Posterior vena cava (tissue), 2 donors: ENCODE results near the gene KCNRG. TPM values are rescaled to one million over a fixed set of nuclear protein-coding genes. Genes with fewer than 3 reads are reported as not detected.
"Not testable (repeated sequence)": the region's sequence is repeated elsewhere in the genome, so short reads cannot be mapped to it uniquely, and the experiment has no call there.

Source experiments
- DNase-seq: peaks from one replicate; pipeline ENCODE4 v3.0.0-alpha.2; 2020; ENCODE audit warnings: low spot score
- intact Hi-C, 2 donors: fragments of 100-400 bp; cut with DNase I; formaldehyde crosslinking; loops; one replicate each; pipeline versions ENCODE4 v1.14.1 to v1.14.2; 2022 to 2023
- long read RNA-seq, 2 donors: library from polyadenylated mRNA; unstranded; transcript quantifications; one replicate each; pipeline ENCODE4 v2.0.0, GENCODE V29; 2020 to 2021
- total RNA-seq, 2 donors: library from RNA; stranded (reverse); fragmentation: NEBNext Ultra II Directional; extraction: Animal tissue kit (Norgen Biotek cat#: 25700); gene quantifications; one replicate each; pipeline ENCODE4 v1.2.1, GENCODE V29; 2021
- donor health status: DM: yes; HTN: yes; CAD: no.
- donor health status: DM: yes; HTN: yes; CAD: no.

Gene KCNRG
- total RNA-seq, result under 1 TPM in 1 of 2 donors, not detected in 1; 0.46 TPM
- long read RNA-seq, donor 1, result 0 reads
- long read RNA-seq, donor 2, partial matches to known transcripts, result 0 of 1 reads
- long read RNA-seq, donor 2, other reads (novel, unspliced or antisense), result 1 of 1 reads

GRCh38 chr13:50015258-50015657 is at the start of gene KCNRG:
TSS of gene KCNRG (plus strand) at chr13:50015444. CDS start at chr13:50015494, 50 bp downstream.
- intact Hi-C loops, result no loop called here
- DNase-seq, result no peak

- no peak for DNase-seq
- intact Hi-C loops, result no loop called here
Measured at GRCh38 chr13:49967456-49967855, 47.8 kb upstream of the KCNRG start.

- intact Hi-C loops, result no loop called here
- DNase-seq, result no peak
Measured at GRCh38 chr13:49972709-49973108, 42.5 kb upstream of the KCNRG start.

GRCh38 chr13:49975826-49976225 is 39.4 kb upstream of the KCNRG start:
- intact Hi-C loops, result no loop called here
- no peak for DNase-seq

GRCh38 chr13:49976314-49977258 is 38.7 kb upstream of the KCNRG start:
- intact Hi-C loops, result no loop called here
- DNase-seq, result peak; percentile 87

- intact Hi-C loops, result no loop called here
Measured at GRCh38 chr13:49977992-49978391, 37.3 kb upstream of the KCNRG start.

GRCh38 chr13:49980266-49980665 is 35.0 kb upstream of the KCNRG start:
- DNase-seq, result no peak
- intact Hi-C loops, result loop anchor here in 1 of 2 donors (10.0 kb wide), 1 partner anchor 815 kb away; no protein-coding TSS in a partner anchor

More at GRCh38 chr13:49977992-49978391, 37.3 kb upstream of the KCNRG start:
- no peak for DNase-seq

GRCh38 chr13:49985129-49985528 is 30.1 kb upstream of the KCNRG start:
- intact Hi-C loops, result loop anchor here in 1 of 2 donors (10.0 kb wide), 1 partner anchor 810 kb away; no protein-coding TSS in a partner anchor
- no peak for DNase-seq

- DNase-seq, result no peak
- intact Hi-C loops, result loop anchor here in 1 of 2 donors (10.0 kb wide), 1 partner anchor 808 kb away; no protein-coding TSS in a partner anchor
Measured at GRCh38 chr13:49986471-49986870, 28.8 kb upstream of the KCNRG start.

GRCh38 chr13:49990612-49991011 is 24.6 kb upstream of the KCNRG start:
- DNase-seq, intact Hi-C loops: not testable (repeated sequence)

GRCh38 chr13:49993111-49993510 is 22.1 kb upstream of the KCNRG start:
- no peak for DNase-seq
- intact Hi-C loops, result no loop called here

- no peak for DNase-seq
- intact Hi-C loops, result no loop called here
Measured at GRCh38 chr13:49993666-49994065, 21.6 kb upstream of the KCNRG start.

- intact Hi-C loops, result loop anchor here in 1 of 2 donors (5.0 kb wide), 2 partner anchors 87 to 127 kb away; no protein-coding TSS in a partner anchor
- DNase-seq, result no peak
Measured at GRCh38 chr13:49995625-49996101, 19.6 kb upstream of the KCNRG start.

- peak; percentile 97 for DNase-seq
- intact Hi-C loops, result loop anchor here in 1 of 2 donors (5.0 kb wide), 2 partner anchors 86 to 126 kb away; no protein-coding TSS in a partner anchor
Measured at GRCh38 chr13:49996161-49996915, 18.9 kb upstream of the KCNRG start.

- intact Hi-C loops, result loop anchor here in 1 of 2 donors (5.0 kb wide), 2 partner anchors 85 to 125 kb away; no protein-coding TSS in a partner anchor
- peak; percentile 97 for DNase-seq
Measured at GRCh38 chr13:49996951-49997895, 18.0 kb upstream of the KCNRG start, which contains the start of gene TRIM13. TSS of gene TRIM13 (plus strand) at chr13:49997042. CDS start at chr13:50011941, 14,899 bp downstream.

GRCh38 chr13:49997955-49998354 is 17.3 kb upstream of the KCNRG start:
- intact Hi-C loops, result loop anchor here in 1 of 2 donors (5.0 kb wide), 2 partner anchors 84 to 124 kb away; no protein-coding TSS in a partner anchor
- DNase-seq, result no peak

GRCh38 chr13:49998714-49999624 is 16.3 kb upstream of the KCNRG start:
- intact Hi-C loops, result loop anchor here in 1 of 2 donors (5.0 kb wide), 2 partner anchors 83 to 123 kb away; no protein-coding TSS in a partner anchor
- DNase-seq, result no peak
